Measurements from ENCODE around the gene FOXN1. TPM values are rescaled to one million over a fixed set of nuclear protein-coding genes. Genes with fewer than 3 reads are reported as not detected.

The FOXN1 gene
- total and polyA plus RNA-seq, 2 donors (not counting 1 experiment from before 2014, with no cell fraction given) = not detected

- TF ChIP-seq EZH2 (IDR thresholded peaks at IDR 0.05; ENCODE audit: low read length, missing control alignments) = no peak
- TF ChIP-seq, protein P1, sequence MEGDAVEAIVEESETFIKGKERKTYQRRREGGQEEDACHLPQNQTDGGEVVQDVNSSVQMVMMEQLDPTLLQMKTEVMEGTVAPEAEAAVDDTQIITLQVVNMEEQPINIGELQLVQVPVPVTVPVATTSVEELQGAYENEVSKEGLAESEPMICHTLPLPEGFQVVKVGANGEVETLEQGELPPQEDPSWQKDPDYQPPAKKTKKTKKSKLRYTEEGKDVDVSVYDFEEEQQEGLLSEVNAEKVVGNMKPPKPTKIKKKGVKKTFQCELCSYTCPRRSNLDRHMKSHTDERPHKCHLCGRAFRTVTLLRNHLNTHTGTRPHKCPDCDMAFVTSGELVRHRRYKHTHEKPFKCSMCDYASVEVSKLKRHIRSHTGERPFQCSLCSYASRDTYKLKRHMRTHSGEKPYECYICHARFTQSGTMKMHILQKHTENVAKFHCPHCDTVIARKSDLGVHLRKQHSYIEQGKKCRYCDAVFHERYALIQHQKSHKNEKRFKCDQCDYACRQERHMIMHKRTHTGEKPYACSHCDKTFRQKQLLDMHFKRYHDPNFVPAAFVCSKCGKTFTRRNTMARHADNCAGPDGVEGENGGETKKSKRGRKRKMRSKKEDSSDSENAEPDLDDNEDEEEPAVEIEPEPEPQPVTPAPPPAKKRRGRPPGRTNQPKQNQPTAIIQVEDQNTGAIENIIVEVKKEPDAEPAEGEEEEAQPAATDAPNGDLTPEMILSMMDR (conservative IDR thresholded peaks at IDR 0.05 in 1 of 2, IDR thresholded peaks at IDR 0.05 in 1 of 2; ENCODE audit: low read depth in 1 of 2, low read length in 2 of 2) = no peak
Measured at GRCh38 chr17:28551421-28552175, 45.5 kb downstream of the FOXN1 start.

DNA sequence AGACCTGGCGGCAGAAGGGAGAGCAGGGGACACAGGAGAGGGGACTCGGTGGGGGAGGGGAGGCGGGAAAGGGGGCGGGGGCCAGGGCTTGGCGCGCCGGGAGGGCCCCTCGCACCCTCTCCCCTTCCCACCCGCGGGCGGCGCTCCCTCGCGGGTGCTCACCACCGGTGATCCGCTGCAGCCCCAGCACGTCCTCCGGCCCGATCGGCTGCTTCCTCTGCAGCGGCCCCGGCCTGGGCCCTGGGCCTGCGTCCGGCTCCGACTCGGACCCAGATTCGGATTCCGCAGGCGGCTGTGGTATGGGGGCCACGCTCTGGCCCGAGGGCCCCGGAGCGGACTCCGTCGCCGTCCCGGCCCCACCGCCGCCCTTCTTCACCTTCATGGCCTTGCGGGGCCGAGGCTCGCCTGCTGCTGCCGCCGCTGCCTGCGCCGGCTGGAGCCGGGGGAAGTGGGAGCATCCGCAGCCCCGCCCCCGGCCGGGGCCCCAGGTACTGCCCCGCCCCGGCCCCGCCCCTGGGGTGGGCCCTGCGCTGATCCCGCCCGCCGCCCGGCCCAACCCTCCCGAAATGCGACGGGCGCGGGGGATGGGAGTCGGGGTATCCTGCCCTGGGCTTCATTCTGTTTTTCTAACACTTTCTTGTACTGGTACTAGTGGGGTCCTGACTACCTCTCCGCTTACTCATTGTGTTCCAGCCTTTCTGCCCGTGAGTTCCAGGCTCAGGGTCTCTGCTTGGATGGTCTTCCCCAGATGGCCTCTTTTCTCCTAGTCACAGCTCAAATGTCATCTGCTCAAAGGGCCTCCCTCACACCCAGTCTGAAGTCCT, 46.2 kb downstream of the FOXN1 start, which contains the start of gene UNC119:
TSS of gene UNC119 (minus strand) at position 449 of the 824 bp plus-strand sequence. CDS start at position 382, 67 bp downstream.
- DNase-seq (ENCODE audit: low read depth in 2 of 2) = peak; percentile 55 to 60
- peak within 1 kb of the TSS; percentile 62 to 81 (median 66) for H3K4me3 ChIP-seq (replicated peaks in 1 of 4; ENCODE audit: control extremely low read depth in 1 of 4, insufficient read depth in 1 of 4, low read depth in 3 of 4, low read length in 4 of 4)
- peaks cover 3% of the 10 kb centered on the region for H3K4me1 ChIP-seq (ENCODE audit: control insufficient read depth, extremely low read depth, insufficient read depth, low read length)
- no peaks in the 10 kb centered on the region for H4K20me1 ChIP-seq (ENCODE audit: control insufficient read depth, extremely low read depth, insufficient read depth, low read length)
- H3K27ac ChIP-seq (ENCODE audit: insufficient read depth, low read length) = no peak within 1 kb of the TSS
- H3K9me3 ChIP-seq (ENCODE audit: control insufficient read depth, insufficient read depth, low read depth, low read length) = no peaks in the 10 kb centered on the region
- TF ChIP-seq, protein P1 (conservative IDR thresholded peaks at IDR 0.05 in 1 of 2, IDR thresholded peaks at IDR 0.05 in 1 of 2; ENCODE audit: low read depth in 1 of 2, low read length in 2 of 2) = no peak
- TF ChIP-seq EZH2 (IDR thresholded peaks at IDR 0.05; ENCODE audit: low read length, missing control alignments) = no peak
- H3K27me3 ChIP-seq (ENCODE audit: control insufficient read depth, insufficient read depth, low read length) = no peaks in the 10 kb centered on the region
- peak within 1 kb of the TSS; percentile 29 for H2AFZ ChIP-seq (ENCODE audit: low read length)
- no peaks in the 10 kb centered on the region for H3K79me2 ChIP-seq (ENCODE audit: control insufficient read depth, insufficient read depth, low read length)
- peaks cover 13% of the 10 kb centered on the region for H3K36me3 ChIP-seq (ENCODE audit: control insufficient read depth, insufficient read depth, low read length)
- H3K9ac ChIP-seq (ENCODE audit: insufficient read depth, low read length) = peak within 1 kb of the TSS; percentile 48
- H3K4me2 ChIP-seq (ENCODE audit: extremely low read depth, insufficient read depth, low read length) = peak within 1 kb of the TSS; percentile 62

More at GRCh38 chr17:28551421-28552175, 45.5 kb downstream of the FOXN1 start:
- H3K27me3 ChIP-seq (ENCODE audit: control insufficient read depth, insufficient read depth, low read length) = no peaks in the 10 kb centered on the region
- H3K79me2 ChIP-seq (ENCODE audit: control insufficient read depth, insufficient read depth, low read length) = no peaks in the 10 kb centered on the region
- H3K9ac ChIP-seq (ENCODE audit: insufficient read depth, low read length) = no peak overlapping the region
- no peaks in the 10 kb centered on the region for H4K20me1 ChIP-seq (ENCODE audit: control insufficient read depth, extremely low read depth, insufficient read depth, low read length)
- H3K4me1 ChIP-seq (ENCODE audit: control insufficient read depth, extremely low read depth, insufficient read depth, low read length) = peaks cover 3% of the 10 kb centered on the region
- H3K36me3 ChIP-seq (ENCODE audit: control insufficient read depth, insufficient read depth, low read length) = peaks cover 16% of the 10 kb centered on the region
- no peak overlapping the region for H3K27ac ChIP-seq (ENCODE audit: insufficient read depth, low read length)
- H3K4me3 ChIP-seq (replicated peaks in 1 of 4; ENCODE audit: control extremely low read depth in 1 of 4, insufficient read depth in 1 of 4, low read depth in 3 of 4, low read length in 4 of 4) = peak overlapping the region; percentile 62 to 81 (median 66)
- H3K9me3 ChIP-seq (ENCODE audit: control insufficient read depth, insufficient read depth, low read depth, low read length) = no peaks in the 10 kb centered on the region
- H2AFZ ChIP-seq (ENCODE audit: low read length) = no peak overlapping the region
- peak overlapping the region; percentile 61 for H3K4me2 ChIP-seq (ENCODE audit: extremely low read depth, insufficient read depth, low read length)
- peak in 1 of 2 donors; percentile 16 for DNase-seq (ENCODE audit: low read depth in 2 of 2)

- Histone ChIP-seq H3K4me3 (replicated peaks in 1 of 4; ENCODE audit: control extremely low read depth in 1 of 4, insufficient read depth in 1 of 4, low read depth in 3 of 4, low read length in 4 of 4) (peak overlapping the region in 2 of 4 experiments; percentile 53 to 81), H3K36me3 (ENCODE audit: control insufficient read depth, insufficient read depth, low read length) (peaks cover 15% of the 10 kb centered on the region), H2AFZ (ENCODE audit: low read length) (no peak overlapping the region), H3K27ac (ENCODE audit: insufficient read depth, low read length) (no peak overlapping the region), H4K20me1 (ENCODE audit: control insufficient read depth, extremely low read depth, insufficient read depth, low read length) (no peaks in the 10 kb centered on the region), H3K4me1 (ENCODE audit: control insufficient read depth, extremely low read depth, insufficient read depth, low read length) (peaks cover 3% of the 10 kb centered on the region), H3K9me3 (ENCODE audit: control insufficient read depth, insufficient read depth, low read depth, low read length) (no peaks in the 10 kb centered on the region), H3K4me2 (ENCODE audit: extremely low read depth, insufficient read depth, low read length) (peak overlapping the region; percentile 62), H3K9ac (ENCODE audit: insufficient read depth, low read length) (no peak overlapping the region), H3K79me2 (ENCODE audit: control insufficient read depth, insufficient read depth, low read length) (no peaks in the 10 kb centered on the region), H3K27me3 (ENCODE audit: control insufficient read depth, insufficient read depth, low read length) (no peaks in the 10 kb centered on the region)
- DNase-seq (ENCODE audit: low read depth in 2 of 2) = no peak
- no peak for TF ChIP-seq EZH2 (IDR thresholded peaks at IDR 0.05; ENCODE audit: low read length, missing control alignments)
- TF ChIP-seq, protein P1 (conservative IDR thresholded peaks at IDR 0.05 in 1 of 2, IDR thresholded peaks at IDR 0.05 in 1 of 2; ENCODE audit: low read depth in 1 of 2, low read length in 2 of 2) = no peak
Measured at GRCh38 chr17:28553000-28553505, 46.9 kb downstream of the FOXN1 start.

All from fibroblast of lung (primary cell).